AG04450 (cell line): Measurements from ENCODE around the gene PDZD7. TPM values are rescaled to one million over a fixed set of nuclear protein-coding genes. Genes with fewer than 3 reads are reported as not detected.

Experiments used
- CTCF ChIA-PET: fragments of 300-600, 350-600 bp; formaldehyde crosslinking; extraction: SDS; loops from one replicate; lab custom pipeline; 2022; ENCODE audit warnings: antibody characterized with exemption, inconsistent platforms; lab: Charles Lee
- POLR2A ChIA-PET: fragments of 350-600 bp; formaldehyde crosslinking; extraction: SDS; loops from one replicate; lab custom pipeline; 2021; ENCODE audit warnings: antibody characterized with exemption, inconsistent platforms; lab: Yijun Ruan, JAX
- DNase-seq: peaks from one replicate; pipeline ENCODE4 v3.0.0-alpha.2; 2011; ENCODE audit warnings: low read depth, low spot score
- H3K27ac ChIP-seq: one replicate; pipeline ENCODE4 v1.5.1; 2012; ENCODE audit warnings: low read depth, low read length, control low read depth
- H3K27me3 ChIP-seq: one replicate; pipeline ENCODE4 v1.6.0; 2012; ENCODE audit warnings: low read length; ENCODE audit not compliant: control insufficient read depth, insufficient read depth
- H3K4me3 ChIP-seq: 2 replicates; pipeline ENCODE4 v1.5.1; 2011; ENCODE audit warnings: mild to moderate bottlenecking, low read depth, low read length, control low read depth
- H3K9me3 ChIP-seq: 2 replicates; pipeline ENCODE4 v1.5.1; 2012; ENCODE audit warnings: low read length; ENCODE audit not compliant: control insufficient read depth, insufficient read depth
- polyA plus RNA-seq: library from polyadenylated mRNA; depleted of rRNA; stranded (reverse); fragments of >200 nt; gene quantifications from 2 replicates; pipeline ENCODE4 v1.2.3, GENCODE V29; 2011
- TF ChIP-seq, protein P1 (sequence below): IDR thresholded peaks from 2 replicates; pipeline ENCODE4 v1.5.1; 2011; ENCODE audit warnings: low read depth, low read length, control low read depth, inconsistent platforms

PDZD7 gene
- polyA plus RNA-seq, 1 experiment = 0.27 TPM

DNA sequence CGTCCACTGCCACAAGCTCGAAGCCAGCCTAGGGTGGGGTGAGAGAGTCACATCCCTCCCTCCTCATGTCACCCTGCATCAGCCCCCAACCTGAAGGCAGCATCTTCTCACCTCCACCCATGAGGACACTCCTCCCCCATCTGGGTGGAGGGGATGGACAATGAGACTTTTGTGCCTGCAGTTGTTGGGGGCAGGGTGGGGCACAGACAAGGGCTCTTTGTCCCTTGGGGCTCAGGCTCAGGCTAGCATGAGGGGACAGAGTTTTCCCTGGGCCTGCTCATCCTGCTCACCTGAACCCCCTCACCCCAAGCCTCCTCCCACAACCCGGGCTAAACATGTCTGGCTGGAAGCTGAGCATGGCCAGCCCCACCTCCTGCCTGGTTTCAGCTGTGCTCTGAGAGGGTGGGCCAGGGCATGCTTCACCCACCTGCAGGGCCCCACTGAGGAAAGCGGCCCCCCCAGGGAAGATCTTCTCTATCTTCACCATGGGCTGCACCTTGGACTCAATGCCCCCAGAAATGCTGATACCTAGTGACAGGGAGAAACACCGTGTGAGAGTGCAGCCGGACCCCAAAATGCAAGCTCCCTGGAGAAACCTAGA lies 22.0 kb downstream of the PDZD7 start:
- Histone ChIP-seq H3K27me3 (no peaks in the 10 kb centered on the region), H3K27ac (no peak overlapping the region), H3K4me3 (no peak overlapping the region), H3K9me3 (no peaks in the 10 kb centered on the region; the same call in 1 of the 2 replicates)
- TF ChIP-seq, protein P1, sequence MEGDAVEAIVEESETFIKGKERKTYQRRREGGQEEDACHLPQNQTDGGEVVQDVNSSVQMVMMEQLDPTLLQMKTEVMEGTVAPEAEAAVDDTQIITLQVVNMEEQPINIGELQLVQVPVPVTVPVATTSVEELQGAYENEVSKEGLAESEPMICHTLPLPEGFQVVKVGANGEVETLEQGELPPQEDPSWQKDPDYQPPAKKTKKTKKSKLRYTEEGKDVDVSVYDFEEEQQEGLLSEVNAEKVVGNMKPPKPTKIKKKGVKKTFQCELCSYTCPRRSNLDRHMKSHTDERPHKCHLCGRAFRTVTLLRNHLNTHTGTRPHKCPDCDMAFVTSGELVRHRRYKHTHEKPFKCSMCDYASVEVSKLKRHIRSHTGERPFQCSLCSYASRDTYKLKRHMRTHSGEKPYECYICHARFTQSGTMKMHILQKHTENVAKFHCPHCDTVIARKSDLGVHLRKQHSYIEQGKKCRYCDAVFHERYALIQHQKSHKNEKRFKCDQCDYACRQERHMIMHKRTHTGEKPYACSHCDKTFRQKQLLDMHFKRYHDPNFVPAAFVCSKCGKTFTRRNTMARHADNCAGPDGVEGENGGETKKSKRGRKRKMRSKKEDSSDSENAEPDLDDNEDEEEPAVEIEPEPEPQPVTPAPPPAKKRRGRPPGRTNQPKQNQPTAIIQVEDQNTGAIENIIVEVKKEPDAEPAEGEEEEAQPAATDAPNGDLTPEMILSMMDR = no peak
- ChIA-PET POLR2A (interaction anchor here (0.6 to 2.9 kb wide), 2 partner anchors 12 to 34 kb away, joined by 4 to 20 read pairs; no protein-coding TSS in a partner anchor), CTCF (interaction anchor here (1.6 to 1.7 kb wide), 2 partner anchors 9 to 13 kb away, joined by 3 read pairs; partner anchors contain the start of gene LZTS2)
- DNase-seq = no peak

DNA sequence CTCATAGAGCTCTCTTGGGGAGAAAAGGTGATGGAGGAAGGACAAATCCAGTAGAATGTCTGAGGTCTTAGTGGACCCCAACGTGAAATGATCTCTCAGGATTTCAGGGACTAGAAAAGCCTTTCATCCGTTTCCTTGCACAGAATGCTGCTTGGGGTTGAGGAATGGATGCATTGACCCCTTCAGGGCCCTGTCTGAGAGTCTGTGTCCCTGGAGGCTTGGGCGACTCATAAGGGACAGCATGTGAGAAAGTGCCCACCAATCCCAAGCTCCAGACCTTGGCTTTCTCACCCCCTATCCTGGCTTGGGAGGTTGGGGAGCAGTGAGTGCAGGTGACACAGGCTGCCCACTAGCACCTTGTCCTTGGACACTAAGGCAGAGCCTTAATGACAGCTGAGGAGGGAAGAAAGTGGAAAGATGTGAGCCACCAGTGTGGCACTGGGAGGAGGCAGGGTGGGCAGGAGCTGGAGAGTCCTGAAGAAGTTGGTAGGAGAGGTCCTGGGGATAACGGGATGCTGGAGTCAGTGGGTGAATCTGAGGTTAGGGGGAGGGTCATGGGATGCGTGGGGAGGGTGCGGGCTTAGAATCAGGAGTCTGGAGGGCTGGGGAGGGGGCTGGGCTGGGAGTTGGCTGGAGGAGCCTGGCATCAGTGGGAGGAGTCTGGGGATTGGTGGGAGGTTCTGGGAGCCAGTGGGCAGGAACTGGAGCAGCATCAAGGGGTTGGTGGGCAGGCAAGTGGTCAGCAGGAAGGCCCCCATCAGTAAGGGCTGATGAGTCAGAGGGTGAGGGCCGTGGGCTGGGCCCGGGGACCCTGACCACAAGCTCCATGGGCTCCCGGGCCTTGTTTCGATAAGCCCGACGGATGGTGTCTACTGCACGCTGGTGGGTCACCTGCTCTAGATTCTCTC lies 22.8 kb downstream of the PDZD7 start:
- Histone ChIP-seq H3K4me3 (no peak overlapping the region), H3K9me3 (no peaks in the 10 kb centered on the region; the same call in 1 of the 2 replicates), H3K27ac (peak overlapping the region; percentile 48), H3K27me3 (no peaks in the 10 kb centered on the region)
- DNase-seq = no peak
- ChIA-PET CTCF (interaction anchor here (0.6 to 2.4 kb wide), 7 partner anchors 9 to 34 kb away, joined by 3 to 19 read pairs (median 3); partner anchors contain the start of gene LZTS2), POLR2A (interaction anchor here (0.6 to 2.9 kb wide), 3 partner anchors 11 to 44 kb away, joined by 4 to 20 read pairs (median 4); no protein-coding TSS in a partner anchor)
- TF ChIP-seq, protein P1 = no peak

DNA sequence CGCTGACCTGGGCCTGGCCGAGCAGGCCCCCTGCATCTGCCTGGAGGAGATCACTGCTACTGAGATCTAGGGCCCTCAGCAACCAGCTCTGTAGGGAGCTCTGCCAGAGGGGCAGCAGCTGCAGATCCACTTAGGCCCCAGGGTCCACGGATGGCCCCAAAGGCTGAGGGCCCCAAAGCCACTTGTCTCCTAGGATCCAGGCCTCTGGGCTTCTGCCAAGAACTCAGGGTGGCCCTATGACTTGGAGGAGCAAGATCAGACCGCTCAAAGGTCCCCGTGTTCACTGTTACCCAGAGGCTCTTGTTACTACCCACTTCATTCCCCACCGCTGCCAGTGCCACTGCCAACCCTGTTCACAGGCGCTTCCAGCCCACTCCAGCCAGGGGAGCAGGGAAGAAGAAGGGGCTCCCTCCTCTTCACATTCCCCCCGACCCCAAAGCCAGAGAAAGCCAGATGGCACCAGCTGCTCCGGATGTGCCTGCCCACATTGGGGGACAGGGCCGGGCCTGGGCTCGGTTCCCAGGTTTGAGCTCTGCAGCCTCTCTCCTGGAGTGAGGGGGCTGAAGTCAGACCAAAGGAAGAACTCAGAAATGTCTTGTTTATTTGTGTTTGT lies 23.7 kb downstream of the PDZD7 start:
- no peaks in the 10 kb centered on the region; the same call in 1 of the 2 replicates for H3K9me3 ChIP-seq
- CTCF ChIA-PET = interaction anchor here (0.8 to 2.4 kb wide), 5 partner anchors 8 to 13 kb away, joined by 3 to 19 read pairs (median 3); partner anchors contain the start of gene LZTS2
- POLR2A ChIA-PET = interaction anchor here (1.0 to 2.9 kb wide), 3 partner anchors 10 to 54 kb away, joined by 4 to 20 read pairs (median 4); partner anchors contain the start of gene KAZALD1
- TF ChIP-seq, protein P1 = no peak
- DNase-seq = no peak
- no peaks in the 10 kb centered on the region for H3K27me3 ChIP-seq
- no peak overlapping the region; the same call in 1 of the 2 replicates for H3K4me3 ChIP-seq
- H3K27ac ChIP-seq = peak overlapping the region; percentile 77

DNA sequence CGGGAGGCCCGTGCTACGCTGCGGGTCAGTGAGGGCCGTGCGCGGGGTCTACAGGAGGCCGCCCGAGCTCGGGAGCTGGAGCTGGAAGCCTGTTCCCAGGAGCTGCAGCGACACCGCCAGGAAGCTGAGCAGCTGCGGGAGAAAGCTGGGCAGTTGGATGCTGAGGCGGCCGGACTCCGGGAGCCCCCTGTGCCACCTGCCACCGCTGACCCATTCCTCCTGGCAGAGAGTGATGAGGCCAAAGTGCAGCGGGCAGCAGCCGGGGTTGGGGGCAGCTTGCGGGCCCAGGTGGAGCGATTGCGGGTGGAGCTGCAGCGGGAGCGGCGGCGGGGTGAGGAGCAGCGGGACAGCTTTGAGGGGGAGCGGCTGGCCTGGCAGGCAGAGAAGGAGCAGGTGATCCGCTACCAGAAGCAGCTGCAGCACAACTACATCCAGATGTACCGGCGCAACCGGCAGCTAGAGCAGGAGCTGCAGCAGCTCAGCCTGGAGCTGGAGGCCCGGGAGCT lies 24.3 kb downstream of the PDZD7 start:
- TF ChIP-seq, protein P1 = no peak
- H3K9me3 ChIP-seq = no peaks in the 10 kb centered on the region; the same call in 1 of the 2 replicates
- DNase-seq = no peak
- H3K27me3 ChIP-seq = no peaks in the 10 kb centered on the region
- ChIA-PET CTCF (interaction anchor here (1.0 to 2.4 kb wide), 4 partner anchors 9 to 43 kb away, joined by 3 to 19 read pairs (median 3); no protein-coding TSS in a partner anchor), POLR2A (interaction anchor here (1.0 to 2.9 kb wide), 3 partner anchors 9 to 55 kb away, joined by 3 to 20 read pairs (median 4); partner anchors contain the start of genes KAZALD1, PDZD7 and SFXN3)
- peak overlapping the region; percentile 77 for H3K27ac ChIP-seq
- no peak overlapping the region for H3K4me3 ChIP-seq
